ENCODE measurements around the gene TENM4.
A peak's percentile ranks its signal among the peaks of the same experiment; 100 is the strongest.

Gene TENM4

GRCh38 chr11:78810559-78811009 lies 630.2 kb downstream of the TENM4 start:
- no peak overlapping the region for H3K18ac ChIP-seq (ENCODE audit: low read length)
- H3K27me3 ChIP-seq (ENCODE audit: control insufficient read depth in 3 of 3, insufficient read depth in 3 of 3, low read depth in 1 of 3, low read length in 3 of 3) = no peaks in the 10 kb centered on the region
- no peak overlapping the region for H2BK5ac ChIP-seq (ENCODE audit: low read length)
- H3K23ac ChIP-seq (ENCODE audit: low read depth, low read length, poor library complexity) = no peak overlapping the region
- no peaks in the 10 kb centered on the region for H3K79me1 ChIP-seq (ENCODE audit: low read depth, low read length)
- no peak for DNase-seq (ENCODE audit: low spot score)
- no peak overlapping the region for H2AK5ac ChIP-seq (ENCODE audit: low read depth, low read length)
- H2AFZ ChIP-seq (ENCODE audit: low read length) = peak overlapping the region; percentile 30
- no peak overlapping the region for H3K27ac ChIP-seq (replicated peaks; ENCODE audit: low read length)
- no peak overlapping the region for H2BK12ac ChIP-seq (ENCODE audit: low read length)
- no peak overlapping the region for H4K91ac ChIP-seq (ENCODE audit: low read depth, low read length, poor library complexity)
- H3K4me2 ChIP-seq (ENCODE audit: insufficient read depth, low read length, poor library complexity, severe bottlenecking) = no peak overlapping the region
- H3K9ac ChIP-seq (ENCODE audit: low read depth, low read length, poor library complexity) = no peak overlapping the region
- H2BK120ac ChIP-seq (ENCODE audit: low read depth, low read length) = no peak overlapping the region
- no peak overlapping the region for H2BK15ac ChIP-seq (ENCODE audit: low read length)
- WGBS, 2 donors (ENCODE audit: extremely low coverage in 2 of 2, insufficient read length in 2 of 2, insufficient replicate concordance in 1 of 2) = no CpG with 5 or more reads among the region's 7 CpGs
- H3K4me1 ChIP-seq (ENCODE audit: control insufficient read depth in 2 of 2, insufficient read depth in 1 of 2, low read depth in 1 of 2, low read length in 2 of 2) = peaks cover 21 to 24% of the 10 kb centered on the region in 2 donors
- H3K4me3 ChIP-seq (ENCODE audit: low read length in 2 of 2) = no peak overlapping the region
- H3K36me3 ChIP-seq (replicated peaks in 1 of 2; ENCODE audit: control insufficient read depth in 2 of 2, insufficient read depth in 2 of 2, low read length in 2 of 2) = no peaks in the 10 kb centered on the region
- no peak overlapping the region for H3K4ac ChIP-seq (ENCODE audit: low read length)
- H3K14ac ChIP-seq (ENCODE audit: low read length) = no peak overlapping the region
- no peaks in the 10 kb centered on the region for H3K9me3 ChIP-seq (replicated peaks in 1 of 2; ENCODE audit: control insufficient read depth in 2 of 2, insufficient read depth in 1 of 2, low read depth in 1 of 2, low read length in 2 of 2)
- no peak overlapping the region for H4K8ac ChIP-seq (ENCODE audit: low read depth, low read length)

- DNase-seq (ENCODE audit: low spot score) = no peak
- Histone ChIP-seq H3K23ac (ENCODE audit: low read depth, low read length, poor library complexity) (no peak overlapping the region), H2BK12ac (ENCODE audit: low read length) (no peak overlapping the region), H3K18ac (ENCODE audit: low read length) (no peak overlapping the region), H2BK120ac (ENCODE audit: low read depth, low read length) (no peak overlapping the region), H2AK5ac (ENCODE audit: low read depth, low read length) (no peak overlapping the region), H3K14ac (ENCODE audit: low read length) (no peak overlapping the region), H2AFZ (ENCODE audit: low read length) (peak overlapping the region; percentile 30), H3K36me3 (replicated peaks in 1 of 2; ENCODE audit: control insufficient read depth in 2 of 2, insufficient read depth in 2 of 2, low read length in 2 of 2) (no peaks in the 10 kb centered on the region), H3K4me3 (ENCODE audit: low read length in 2 of 2) (no peak overlapping the region), H2BK5ac (ENCODE audit: low read length) (no peak overlapping the region), H3K4me1 (ENCODE audit: control insufficient read depth in 2 of 2, insufficient read depth in 1 of 2, low read depth in 1 of 2, low read length in 2 of 2) (peaks cover 21 to 24% of the 10 kb centered on the region in 2 donors), H4K91ac (ENCODE audit: low read depth, low read length, poor library complexity) (no peak overlapping the region), H3K9me3 (replicated peaks in 1 of 2; ENCODE audit: control insufficient read depth in 2 of 2, insufficient read depth in 1 of 2, low read depth in 1 of 2, low read length in 2 of 2) (no peaks in the 10 kb centered on the region), H2BK15ac (ENCODE audit: low read length) (no peak overlapping the region), H3K4ac (ENCODE audit: low read length) (no peak overlapping the region), H3K79me1 (ENCODE audit: low read depth, low read length) (no peaks in the 10 kb centered on the region), H3K27me3 (ENCODE audit: control insufficient read depth in 3 of 3, insufficient read depth in 3 of 3, low read depth in 1 of 3, low read length in 3 of 3) (no peaks in the 10 kb centered on the region), H3K4me2 (ENCODE audit: insufficient read depth, low read length, poor library complexity, severe bottlenecking) (no peak overlapping the region), H4K8ac (ENCODE audit: low read depth, low read length) (no peak overlapping the region), H3K9ac (ENCODE audit: low read depth, low read length, poor library complexity) (no peak overlapping the region), H3K27ac (replicated peaks; ENCODE audit: low read length) (no peak overlapping the region)
- no CpG with 5 or more reads among the region's 7 CpGs for WGBS, 2 donors (ENCODE audit: extremely low coverage in 2 of 2, insufficient read length in 2 of 2, insufficient replicate concordance in 1 of 2)
These were observed 630.8 kb downstream of the TENM4 start for GRCh38 chr11:78809931-78810541.

GRCh38 chr11:78808923-78809322 lies 631.9 kb downstream of the TENM4 start:
- H3K36me3 ChIP-seq (replicated peaks in 1 of 2; ENCODE audit: control insufficient read depth in 2 of 2, insufficient read depth in 2 of 2, low read length in 2 of 2) = peaks cover 0 to 5% of the 10 kb centered on the region in 2 donors
- H3K23ac ChIP-seq (ENCODE audit: low read depth, low read length, poor library complexity) = no peak overlapping the region
- H2BK5ac ChIP-seq (ENCODE audit: low read length) = no peak overlapping the region
- no peaks in the 10 kb centered on the region for H3K27me3 ChIP-seq (ENCODE audit: control insufficient read depth in 3 of 3, insufficient read depth in 3 of 3, low read depth in 1 of 3, low read length in 3 of 3)
- no peak overlapping the region for H3K18ac ChIP-seq (ENCODE audit: low read length)
- H3K14ac ChIP-seq (ENCODE audit: low read length) = no peak overlapping the region
- no peak overlapping the region for H2AK5ac ChIP-seq (ENCODE audit: low read depth, low read length)
- no peaks in the 10 kb centered on the region for H3K9me3 ChIP-seq (replicated peaks in 1 of 2; ENCODE audit: control insufficient read depth in 2 of 2, insufficient read depth in 1 of 2, low read depth in 1 of 2, low read length in 2 of 2)
- no peak overlapping the region for H2BK12ac ChIP-seq (ENCODE audit: low read length)
- H3K4me1 ChIP-seq (ENCODE audit: control insufficient read depth in 2 of 2, insufficient read depth in 1 of 2, low read depth in 1 of 2, low read length in 2 of 2) = peaks cover 21 to 24% of the 10 kb centered on the region in 2 donors
- H4K8ac ChIP-seq (ENCODE audit: low read depth, low read length) = no peak overlapping the region
- H3K27ac ChIP-seq (replicated peaks; ENCODE audit: low read length) = no peak overlapping the region
- no peak overlapping the region for H3K9ac ChIP-seq (ENCODE audit: low read depth, low read length, poor library complexity)
- DNase-seq (ENCODE audit: low spot score) = no peak
- no peak overlapping the region for H3K4me3 ChIP-seq (ENCODE audit: low read length in 2 of 2)
- no peak overlapping the region for H3K4ac ChIP-seq (ENCODE audit: low read length)
- no peak overlapping the region for H2BK15ac ChIP-seq (ENCODE audit: low read length)
- H3K4me2 ChIP-seq (ENCODE audit: insufficient read depth, low read length, poor library complexity, severe bottlenecking) = no peak overlapping the region
- no peaks in the 10 kb centered on the region for H3K79me1 ChIP-seq (ENCODE audit: low read depth, low read length)
- WGBS, 2 donors (ENCODE audit: extremely low coverage in 2 of 2, insufficient read length in 2 of 2, insufficient replicate concordance in 1 of 2) = no CpG with 5 or more reads among the region's 4 CpGs
- H4K91ac ChIP-seq (ENCODE audit: low read depth, low read length, poor library complexity) = no peak overlapping the region
- H2BK120ac ChIP-seq (ENCODE audit: low read depth, low read length) = no peak overlapping the region
- H2AFZ ChIP-seq (ENCODE audit: low read length) = no peak overlapping the region

- no peak overlapping the region for H3K14ac ChIP-seq (ENCODE audit: low read length)
- no peak overlapping the region for H2BK15ac ChIP-seq (ENCODE audit: low read length)
- no peak overlapping the region for H3K4ac ChIP-seq (ENCODE audit: low read length)
- H3K36me3 ChIP-seq (replicated peaks in 1 of 2; ENCODE audit: control insufficient read depth in 2 of 2, insufficient read depth in 2 of 2, low read length in 2 of 2) = peaks cover 0 to 5% of the 10 kb centered on the region in 2 donors
- no peak overlapping the region for H3K23ac ChIP-seq (ENCODE audit: low read depth, low read length, poor library complexity)
- no peak overlapping the region for H3K18ac ChIP-seq (ENCODE audit: low read length)
- no peaks in the 10 kb centered on the region for H3K9me3 ChIP-seq (replicated peaks in 1 of 2; ENCODE audit: control insufficient read depth in 2 of 2, insufficient read depth in 1 of 2, low read depth in 1 of 2, low read length in 2 of 2)
- H3K27ac ChIP-seq (replicated peaks; ENCODE audit: low read length) = no peak overlapping the region
- no peak overlapping the region for H2BK120ac ChIP-seq (ENCODE audit: low read depth, low read length)
- no peak overlapping the region for H3K9ac ChIP-seq (ENCODE audit: low read depth, low read length, poor library complexity)
- no peak overlapping the region for H2AK5ac ChIP-seq (ENCODE audit: low read depth, low read length)
- H2BK12ac ChIP-seq (ENCODE audit: low read length) = no peak overlapping the region
- no peaks in the 10 kb centered on the region for H3K79me1 ChIP-seq (ENCODE audit: low read depth, low read length)
- H2BK5ac ChIP-seq (ENCODE audit: low read length) = no peak overlapping the region
- no peak overlapping the region for H4K91ac ChIP-seq (ENCODE audit: low read depth, low read length, poor library complexity)
- no peak overlapping the region for H3K4me3 ChIP-seq (ENCODE audit: low read length in 2 of 2)
- no peaks in the 10 kb centered on the region for H3K27me3 ChIP-seq (ENCODE audit: control insufficient read depth in 3 of 3, insufficient read depth in 3 of 3, low read depth in 1 of 3, low read length in 3 of 3)
- no peak for DNase-seq (ENCODE audit: low spot score)
- WGBS, 2 donors (ENCODE audit: extremely low coverage in 2 of 2, insufficient read length in 2 of 2, insufficient replicate concordance in 1 of 2) = no CpG with 5 or more reads among the region's 2 CpGs
- H3K4me1 ChIP-seq (ENCODE audit: control insufficient read depth in 2 of 2, insufficient read depth in 1 of 2, low read depth in 1 of 2, low read length in 2 of 2) = peaks cover 21 to 26% of the 10 kb centered on the region in 2 donors
- H4K8ac ChIP-seq (ENCODE audit: low read depth, low read length) = no peak overlapping the region
- H2AFZ ChIP-seq (ENCODE audit: low read length) = no peak overlapping the region
- no peak overlapping the region for H3K4me2 ChIP-seq (ENCODE audit: insufficient read depth, low read length, poor library complexity, severe bottlenecking)
These were observed 633.5 kb downstream of the TENM4 start for GRCh38 chr11:78807351-78807750.
